GM18873 (cell line): Measurements from ENCODE around the gene UBXN1.

ENCODE experiments used
- ATAC-seq: cut with Tn5 transposase; IDR thresholded peaks from one replicate; pipeline ENCODE4 v1.9.1; 2021; ENCODE audit warnings: mild to moderate bottlenecking, moderate library complexity, moderate number of reproducible peaks; ENCODE audit not compliant: unreplicated experiment, low FRiP score

UBXN1 gene

DNA sequence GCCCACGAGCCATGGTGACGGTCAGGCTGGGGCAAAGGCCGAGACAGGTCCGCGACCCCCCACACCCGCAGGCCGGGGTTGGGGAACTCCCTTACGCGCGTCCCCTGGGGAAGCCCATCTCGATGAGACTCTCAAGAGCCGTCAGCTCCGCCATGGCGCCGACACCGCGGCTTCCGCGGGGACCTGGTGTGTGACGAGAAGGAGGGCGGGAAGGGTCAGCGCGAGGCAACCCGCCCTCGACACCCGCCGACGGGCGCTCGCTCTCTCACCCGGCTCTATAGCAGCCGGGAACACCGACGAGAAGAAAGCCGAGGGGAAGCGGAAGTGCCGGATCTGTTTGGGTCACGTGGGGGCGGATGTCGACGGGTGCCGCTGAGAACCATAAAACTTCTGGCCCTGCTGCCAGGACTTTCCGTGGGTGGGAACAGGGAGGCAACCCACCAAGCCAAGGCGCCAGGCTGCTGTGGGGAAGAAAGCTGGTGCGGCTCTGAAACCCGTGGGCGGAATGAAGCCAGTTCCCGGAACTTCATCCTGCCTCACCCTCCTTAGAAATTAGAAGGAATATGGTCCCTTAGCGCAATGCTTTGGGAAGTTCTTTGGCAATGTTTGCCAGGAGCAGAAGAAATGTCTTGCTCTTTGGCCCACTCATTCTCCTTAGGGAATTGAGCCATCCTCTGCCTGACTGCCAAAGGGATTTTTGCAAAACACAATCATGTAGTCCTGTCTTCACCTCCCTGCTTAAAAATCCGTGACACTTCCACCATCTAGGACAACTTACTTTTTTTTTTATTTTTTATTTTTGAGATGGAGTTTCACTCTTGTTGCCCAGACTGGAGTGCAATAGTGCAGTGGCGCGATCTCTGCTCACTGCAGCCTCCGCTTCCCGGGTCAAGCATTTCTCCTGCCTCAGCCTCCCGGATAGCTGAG is at the start of gene UBXN1:
Gene UBXN1 (minus strand): TSS at position 304 of the 927 bp plus-strand sequence. CDS start 150 bp downstream, at position 154.
- ATAC-seq, result peak; percentile 45

- peak; percentile 12 for ATAC-seq
These were observed 49.5 kb upstream of the UBXN1 start, which contains the start of gene TTC9C for GRCh38 chr11:62728171-62728988. Gene TTC9C (plus strand): TSS chr11:62728486. CDS start chr11:62728849, 363 bp downstream.

DNA sequence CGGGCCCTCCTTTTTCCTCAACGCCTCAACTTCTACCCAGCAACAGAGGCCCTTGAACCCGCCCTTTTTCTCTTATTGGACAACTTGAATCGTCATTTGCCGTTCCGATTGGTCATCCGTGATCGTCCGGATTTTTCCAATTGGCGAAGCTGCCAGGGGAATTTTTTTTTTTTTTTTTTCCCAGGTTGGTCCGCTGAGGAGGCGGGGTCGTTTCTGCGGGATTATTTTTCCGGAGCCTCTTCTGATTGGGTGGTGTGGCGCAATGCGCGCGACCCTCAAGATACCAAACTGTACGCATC is 48.9 kb upstream of the UBXN1 start:
- ATAC-seq, result peak; percentile 41

- peak; percentile 63 for ATAC-seq
These were observed 48.4 kb upstream of the UBXN1 start, which contains the start of gene HNRNPUL2 for GRCh38 chr11:62727165-62727871. Gene HNRNPUL2 (minus strand): TSS chr11:62727457. CDS start chr11:62727156, 301 bp downstream.

DNA sequence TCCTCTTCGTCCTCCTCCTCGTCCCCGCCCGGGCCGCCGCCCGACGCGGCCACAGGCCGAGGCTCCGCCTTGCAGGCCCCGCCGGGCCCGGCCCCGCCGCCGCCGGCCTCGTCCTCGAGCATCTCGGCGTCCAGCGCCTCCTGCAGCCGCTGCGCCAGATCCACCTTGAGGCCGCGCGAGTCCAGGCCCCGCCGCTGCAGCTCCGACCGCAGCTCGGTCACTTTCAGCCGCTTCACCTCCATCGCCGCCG is 48.0 kb upstream of the UBXN1 start:
- ATAC-seq, result no peak

- ATAC-seq, result peak; percentile 2
These were observed 47.5 kb upstream of the UBXN1 start for GRCh38 chr11:62726156-62726914.

DNA sequence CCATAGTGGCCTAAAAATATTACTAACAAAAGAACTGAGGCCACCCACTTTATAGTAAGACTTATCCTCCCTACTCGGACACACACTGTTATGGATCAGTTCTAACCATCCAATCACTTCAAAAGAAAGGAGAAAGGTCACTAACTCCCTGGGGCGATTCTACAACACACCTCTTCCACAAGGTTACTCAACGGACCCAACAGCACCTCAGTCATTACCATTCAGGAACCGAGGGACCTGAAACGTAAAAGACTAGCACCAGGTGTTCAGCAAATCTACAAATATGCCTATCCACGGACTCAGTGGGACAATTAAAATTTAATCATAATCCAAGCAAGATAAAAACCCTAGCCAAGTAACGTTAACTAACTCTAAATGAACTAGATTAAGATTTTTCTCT is 46.8 kb upstream of the UBXN1 start:
- ATAC-seq, result no peak

DNA sequence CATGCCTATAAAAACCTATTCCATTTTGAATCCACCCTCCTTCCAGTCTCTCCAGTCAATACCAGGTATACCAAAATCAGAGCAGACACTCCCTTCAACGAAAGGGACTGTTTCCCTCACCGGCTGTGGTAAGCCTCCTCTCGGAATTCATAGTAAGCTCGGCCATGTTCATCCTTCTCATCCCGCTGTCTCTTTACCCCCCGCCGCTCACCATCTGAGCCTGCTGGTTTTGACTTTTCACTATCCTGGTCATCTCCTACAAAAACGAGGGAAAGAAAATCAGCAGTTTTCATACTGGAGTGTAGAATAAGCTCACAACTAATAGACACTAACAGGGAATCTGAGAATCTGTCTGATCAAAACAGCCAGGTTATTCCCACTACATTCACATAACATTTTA is 45.3 kb upstream of the UBXN1 start:
- no peak for ATAC-seq

DNA sequence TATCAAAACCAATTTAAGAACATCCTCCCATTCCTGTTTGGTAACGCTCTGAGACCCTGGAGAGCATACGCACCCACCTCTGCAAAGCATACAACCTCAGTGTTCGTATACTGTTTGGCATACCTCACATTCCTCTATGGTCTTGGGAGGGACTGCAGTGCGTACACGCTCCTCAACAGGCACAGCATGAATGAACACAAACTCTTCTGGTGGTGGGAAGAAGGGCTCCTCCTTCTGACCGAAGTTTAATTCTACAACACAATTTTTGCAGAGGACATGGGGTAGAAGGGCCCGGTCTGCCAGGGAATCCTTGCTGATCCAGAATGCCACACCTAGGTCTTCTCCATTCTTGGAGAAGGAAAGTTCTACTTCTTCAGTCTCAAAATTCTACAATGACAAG is 43.1 kb upstream of the UBXN1 start:
- no peak for ATAC-seq

- no peak for ATAC-seq
These were observed 40.6 kb upstream of the UBXN1 start for GRCh38 chr11:62719302-62719978.

DNA sequence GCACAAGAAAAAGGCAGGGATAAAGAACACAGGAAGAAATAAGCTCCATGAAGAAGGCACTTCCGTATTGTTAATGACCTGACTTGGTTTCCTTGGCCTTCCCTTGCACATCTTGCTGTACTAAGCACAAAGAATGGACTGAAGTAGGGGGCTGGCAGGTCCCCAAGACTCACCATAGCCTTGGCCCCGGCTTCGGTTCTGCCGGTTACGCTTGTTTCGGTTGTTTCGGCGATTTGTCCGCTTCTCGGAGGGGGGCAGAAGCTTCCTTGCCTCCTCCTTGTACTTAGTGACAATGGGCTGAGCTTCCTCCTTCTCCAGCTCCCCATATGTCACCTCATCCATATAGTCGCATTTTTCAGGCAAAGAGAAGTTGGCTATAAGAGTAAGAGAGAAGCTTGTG is 37.9 kb upstream of the UBXN1 start:
- no peak for ATAC-seq

DNA sequence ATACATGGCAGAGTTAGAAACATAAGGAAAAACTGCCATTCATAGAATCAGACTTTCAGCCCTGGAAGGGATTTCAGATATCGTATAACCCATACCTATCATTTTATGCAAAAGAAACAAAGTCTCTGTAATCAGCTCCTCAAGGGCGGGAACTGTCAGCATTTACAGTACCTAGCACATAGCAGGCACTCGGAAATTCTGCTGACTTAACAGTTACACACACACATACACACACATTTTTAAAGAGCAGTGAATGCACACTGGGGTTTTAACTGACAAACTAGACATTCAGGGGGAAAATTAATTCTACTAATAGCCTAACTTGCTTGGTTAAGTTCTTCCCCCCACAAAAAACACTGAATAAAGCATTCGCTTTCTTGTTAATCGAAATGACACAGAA is 37.3 kb upstream of the UBXN1 start:
- ATAC-seq, result no peak

DNA sequence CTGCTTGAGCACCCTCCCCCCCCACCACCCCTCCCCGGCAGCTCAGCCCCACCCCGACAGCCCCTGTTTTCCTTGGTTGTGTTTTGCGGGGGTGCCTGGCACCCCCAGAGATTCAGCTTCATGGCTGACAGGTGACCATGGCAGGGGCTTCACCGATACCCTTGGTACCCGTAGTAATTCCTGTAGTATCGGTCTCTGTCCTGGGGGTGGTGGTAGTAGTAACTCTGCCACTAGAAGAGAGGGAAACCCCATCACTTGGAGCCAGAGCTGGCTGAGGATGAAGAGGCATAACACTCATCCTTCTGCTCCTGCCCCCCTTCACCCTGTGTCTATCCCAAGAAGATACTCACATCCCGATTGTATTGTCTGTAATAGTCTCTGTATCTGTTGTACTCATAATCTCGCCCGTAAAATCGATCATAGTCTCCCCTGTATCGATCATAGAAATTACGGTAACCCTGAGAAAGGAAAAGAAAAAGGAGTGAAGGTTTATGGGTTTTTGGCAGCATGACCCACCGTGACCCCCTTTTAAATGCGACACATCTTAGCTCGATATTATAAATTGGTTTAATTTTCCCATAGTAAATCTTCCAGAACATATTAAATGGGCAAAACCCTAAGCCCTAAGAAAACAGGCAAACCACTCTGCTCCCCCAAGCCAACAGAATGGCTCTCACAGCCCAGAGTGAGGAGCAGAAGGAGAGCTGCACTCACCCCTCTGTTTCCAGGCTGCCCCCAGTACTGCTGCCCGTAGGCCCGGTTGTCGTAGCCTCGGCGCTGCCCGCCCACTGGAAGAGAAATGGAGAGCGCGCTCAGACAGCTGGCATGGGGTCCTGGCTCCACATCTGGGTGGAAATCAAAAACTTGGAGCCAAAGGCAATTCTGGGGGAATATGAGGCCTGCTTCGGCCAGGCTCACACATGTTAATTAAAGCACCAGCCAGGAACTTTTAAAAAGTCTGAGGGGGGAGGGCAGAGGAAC is 36.6 kb upstream of the UBXN1 start:
- no peak for ATAC-seq

GRCh38 chr11:62713343-62713742 is 34.5 kb upstream of the UBXN1 start:
- ATAC-seq, result no peak

- no peak for ATAC-seq
These were observed 34.0 kb upstream of the UBXN1 start for GRCh38 chr11:62712861-62713260.

- no peak for ATAC-seq
These were observed 33.5 kb upstream of the UBXN1 start for GRCh38 chr11:62712276-62712812.

DNA sequence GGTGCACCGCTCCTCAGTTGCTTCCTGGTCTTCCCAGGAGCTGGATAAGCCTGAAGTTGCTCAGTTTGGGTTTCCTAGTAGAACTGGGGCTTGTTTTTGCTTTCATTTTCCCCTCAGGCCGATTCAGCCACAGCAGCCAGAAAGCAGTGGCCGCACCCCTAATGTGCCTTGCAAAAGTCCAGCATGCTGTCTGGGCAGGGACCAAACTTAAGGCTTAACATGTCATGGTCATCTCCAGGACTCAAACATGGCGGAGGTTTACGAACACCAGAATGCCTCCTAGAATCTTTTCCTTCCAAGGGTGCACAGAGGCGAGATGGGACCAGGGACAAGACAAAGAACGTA is 31.1 kb upstream of the UBXN1 start:
- no peak for ATAC-seq

DNA sequence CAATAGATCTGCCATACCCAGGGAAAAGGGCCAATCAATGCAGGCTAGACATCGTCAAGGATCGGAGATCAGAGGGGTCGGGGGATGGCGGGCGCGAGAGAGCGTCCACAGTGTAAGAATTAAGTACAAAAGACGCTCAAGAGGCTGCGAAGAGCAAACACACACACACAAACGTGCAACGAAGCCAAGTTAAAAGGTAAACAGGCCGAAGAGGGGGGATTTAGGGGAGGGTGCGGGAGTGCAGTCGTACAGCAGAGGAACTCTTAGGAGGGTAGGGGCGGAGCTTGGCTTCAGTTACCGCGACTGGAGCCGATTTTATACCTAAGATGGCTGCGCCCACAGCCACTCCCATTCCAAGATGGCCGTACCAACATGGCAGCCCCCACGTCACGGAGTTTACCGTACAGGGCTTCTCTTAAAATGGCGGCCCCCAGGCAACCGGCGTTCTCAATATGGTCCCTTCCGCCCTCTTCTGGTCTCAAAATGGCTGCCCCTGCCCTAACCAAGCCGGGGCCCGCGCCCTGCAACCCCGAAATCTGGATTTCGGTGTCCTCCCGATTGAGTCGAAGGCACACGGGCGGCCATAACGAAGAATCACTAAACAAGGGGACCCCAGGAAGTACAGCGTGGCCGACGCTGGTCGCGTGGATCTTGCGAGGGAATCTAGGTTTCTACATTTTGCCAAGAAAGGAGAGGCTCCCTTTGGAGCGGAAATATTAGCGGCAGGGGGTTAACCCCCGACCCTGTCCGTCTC is 30.6 kb upstream of the UBXN1 start:
- ATAC-seq, result peak; percentile 65
